Gastrocnemius medialis (tissue), 4 donors: Measurements from ENCODE around the gene CHDH. TPM values are rescaled to one million over a fixed set of nuclear protein-coding genes. Genes with fewer than 3 reads are reported as not detected.

Experiments used
- ATAC-seq, 2 donors: fragments of 150-250 bp; one replicate each; pipeline ENCODE4 v1.9.1; 2016
- DNase-seq, 2 donors: peaks; one replicate each; pipeline ENCODE4 v3.0.0-alpha.2; 2019
- H3K27ac ChIP-seq, 4 donors: fragments of 200-600 bp; sonication (generic); 1 replicate in 1 of 4; 2 replicates in 3 of 4; pipeline ENCODE4 v1.5.1; 2016 to 2018; ENCODE audit warnings: mild to moderate bottlenecking in 2 of 4, moderate library complexity in 1 of 4
- H3K27me3 ChIP-seq, 3 donors: fragments of 200-600 bp; sonication (generic) in 2 of 3; 1 replicate in 1 of 3; 2 replicates in 2 of 3; pipeline versions ENCODE4 v1.5.1 to v1.6.0; 2016 to 2019; ENCODE audit warnings: mild to moderate bottlenecking in 1 of 3, moderate library complexity in 1 of 3
- H3K36me3 ChIP-seq, 2 donors: fragments of 200-600 bp; sonication (generic) in 1 of 2; one replicate each; pipeline ENCODE4 v1.5.1; 2017 to 2018
- H3K4me1 ChIP-seq, 2 donors: fragments of 200-600 bp; sonication (generic) in 1 of 2; one replicate each; pipeline ENCODE4 v1.5.1; 2016 to 2017; ENCODE audit warnings: mild to moderate bottlenecking in 2 of 2
- H3K4me3 ChIP-seq, 4 donors: fragments of 200-600 bp; sonication (generic) in 3 of 4; 1 replicate in 1 of 4; 2 replicates in 3 of 4; pipeline ENCODE4 v1.5.1; 2016 to 2019; ENCODE audit warnings: mild to moderate bottlenecking in 2 of 4
- H3K9me3 ChIP-seq, 3 donors: fragments of 200-600 bp; sonication (generic) in 2 of 3; 1 replicate in 1 of 3; 2 replicates in 2 of 3; pipeline ENCODE4 v1.5.1; 2016 to 2019
- POLR2A ChIP-seq, 2 donors: fragments of 450-650 bp; IDR thresholded peaks; one replicate each; pipeline ENCODE4 v1.6.1; 2017; ENCODE audit warnings: antibody characterized with exemption in 2 of 2, mild to moderate bottlenecking in 2 of 2, moderate library complexity in 2 of 2
- in situ Hi-C, 4 donors: fragments of 200-750 bp; cut with MboI; loops; one replicate each; pipeline versions ENCODE4 v1.15.0 to v1.8.0; 2017; ENCODE audit warnings: low sequenced_read_pairs in 4 of 4
- intact Hi-C: fragments of 100-400 bp; cut with DNase I; formaldehyde crosslinking; loops from one replicate; pipeline ENCODE4 v1.15.1; 2023; ENCODE audit warnings: low total_unique reads
- total RNA-seq, 4 donors: library from RNA; depleted of rRNA; stranded (reverse); fragments of >200 nt; gene quantifications; one replicate each; pipeline versions ENCODE4 v1.1.0 to v1.2.3, GENCODE V29; 2016
- TF ChIP-seq, protein P1 (sequence below), 5 experiments: fragments of 450-650 bp in 3 of 5; fragments of 200-600 bp in 2 of 5; sonication (generic) in 2 of 5; IDR thresholded peaks in 4 of 5; conservative IDR thresholded peaks in 1 of 5; 1 replicate in 4 of 5; 2 replicates in 1 of 5; pipeline ENCODE4 v1.5.1; 2016 to 2019; ENCODE audit warnings: antibody characterized with exemption in 5 of 5, mild to moderate bottlenecking in 3 of 5, moderate library complexity in 3 of 5

CHDH gene
- total RNA-seq, 4 donors from 2014 or later: 3.1 to 6.5 (median 3.6) TPM

DNA sequence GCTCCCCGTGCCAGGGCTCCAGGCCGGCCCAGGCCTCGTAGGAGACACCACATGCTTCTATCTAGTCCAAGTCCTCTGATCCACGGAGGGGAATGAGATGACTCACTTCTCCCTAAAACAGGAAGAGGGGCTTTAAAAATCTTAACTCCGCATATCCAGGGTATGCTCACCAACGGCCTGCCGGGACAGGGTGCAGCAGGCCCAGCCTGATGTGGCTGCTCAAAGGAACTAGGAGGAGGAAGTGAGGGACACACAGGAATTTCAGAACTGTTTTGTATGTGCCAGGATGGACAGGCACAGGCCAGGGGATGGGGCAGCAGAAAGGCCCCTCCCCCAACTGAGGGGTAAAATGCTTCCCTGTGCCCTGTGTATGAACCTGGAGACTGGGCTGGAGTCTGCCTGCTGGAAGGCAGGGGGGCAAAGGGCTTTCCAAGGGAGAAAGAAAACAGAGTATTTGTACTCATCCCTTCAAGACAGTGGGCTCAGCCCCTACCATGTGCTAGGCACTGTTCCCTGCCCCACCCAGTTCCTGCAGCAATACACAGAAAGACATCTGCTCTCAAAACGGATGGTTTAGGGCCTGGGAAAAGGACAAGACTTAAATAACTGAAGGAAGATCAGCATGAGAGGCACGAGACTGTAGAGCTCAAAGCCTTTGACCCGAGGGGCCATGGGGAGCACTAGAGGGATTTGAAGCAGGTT lies 22.1 kb downstream of the CHDH start:
- DNase-seq (no peak), ATAC-seq (no peak)
- in situ Hi-C loops (no loop called here), intact Hi-C loops (no loop called here)
- Histone ChIP-seq H3K9me3 (no peaks in the 10 kb centered on the region), H3K4me3 (no peak overlapping the region), H3K36me3 (no peaks in the 10 kb centered on the region), H3K27me3 (no peaks in the 10 kb centered on the region), H3K27ac (no peak overlapping the region), H3K4me1 (peaks cover 14 to 19% of the 10 kb centered on the region in 2 donors)
- TF ChIP-seq, protein P1, sequence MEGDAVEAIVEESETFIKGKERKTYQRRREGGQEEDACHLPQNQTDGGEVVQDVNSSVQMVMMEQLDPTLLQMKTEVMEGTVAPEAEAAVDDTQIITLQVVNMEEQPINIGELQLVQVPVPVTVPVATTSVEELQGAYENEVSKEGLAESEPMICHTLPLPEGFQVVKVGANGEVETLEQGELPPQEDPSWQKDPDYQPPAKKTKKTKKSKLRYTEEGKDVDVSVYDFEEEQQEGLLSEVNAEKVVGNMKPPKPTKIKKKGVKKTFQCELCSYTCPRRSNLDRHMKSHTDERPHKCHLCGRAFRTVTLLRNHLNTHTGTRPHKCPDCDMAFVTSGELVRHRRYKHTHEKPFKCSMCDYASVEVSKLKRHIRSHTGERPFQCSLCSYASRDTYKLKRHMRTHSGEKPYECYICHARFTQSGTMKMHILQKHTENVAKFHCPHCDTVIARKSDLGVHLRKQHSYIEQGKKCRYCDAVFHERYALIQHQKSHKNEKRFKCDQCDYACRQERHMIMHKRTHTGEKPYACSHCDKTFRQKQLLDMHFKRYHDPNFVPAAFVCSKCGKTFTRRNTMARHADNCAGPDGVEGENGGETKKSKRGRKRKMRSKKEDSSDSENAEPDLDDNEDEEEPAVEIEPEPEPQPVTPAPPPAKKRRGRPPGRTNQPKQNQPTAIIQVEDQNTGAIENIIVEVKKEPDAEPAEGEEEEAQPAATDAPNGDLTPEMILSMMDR (IDR thresholded peaks at IDR 0.05 in 4 of 5, conservative IDR thresholded peaks at IDR 0.05 in 1 of 5): no peak
- TF ChIP-seq POLR2A (IDR thresholded peaks at IDR 0.05): no peak

DNA sequence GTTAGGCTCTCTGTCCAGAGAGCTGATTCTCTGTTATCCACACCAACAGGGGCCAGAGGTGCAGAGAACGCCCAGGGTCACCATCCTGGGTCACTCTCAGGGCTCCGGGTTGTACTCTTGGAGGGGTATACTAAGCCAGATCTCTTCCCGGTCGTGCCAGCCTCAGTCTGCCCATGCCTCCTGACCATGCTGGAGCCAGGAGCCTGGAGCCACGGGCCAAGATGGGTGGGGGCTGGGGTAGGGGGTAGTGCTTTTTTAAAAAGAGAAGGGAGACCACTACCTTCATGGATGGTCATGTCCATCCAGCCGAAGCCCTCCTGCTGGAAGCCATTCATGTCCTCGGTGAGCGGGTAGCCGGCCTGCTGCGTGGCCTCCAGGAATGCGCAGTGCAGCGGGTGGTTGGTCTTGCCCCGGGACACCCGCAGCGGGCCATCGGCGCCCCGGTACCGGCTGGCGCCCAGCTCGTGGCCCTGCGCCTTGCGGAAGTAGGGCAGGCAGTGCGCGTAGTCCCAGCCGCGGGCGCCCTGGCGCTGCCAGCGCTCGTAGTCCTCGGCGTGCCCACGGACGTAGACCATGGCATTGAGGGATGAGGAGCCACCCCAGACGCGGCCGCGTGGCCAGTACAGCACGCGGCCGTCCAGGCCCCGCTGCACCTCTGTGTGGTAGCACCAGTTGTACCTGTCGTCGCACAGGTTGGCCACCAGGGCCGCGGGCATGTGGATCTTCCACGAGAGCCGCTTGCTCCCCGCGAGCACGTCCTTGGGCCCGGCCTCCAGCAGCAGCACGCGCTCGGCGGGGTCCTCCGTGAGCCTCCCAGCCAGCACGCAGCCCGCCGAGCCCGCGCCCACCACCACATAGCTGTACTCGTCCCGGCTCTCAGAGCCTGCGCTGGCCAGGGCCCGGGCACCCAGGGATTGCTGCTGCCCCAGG lies 22.9 kb downstream of the CHDH start:
- no peak overlapping the region for H3K27ac ChIP-seq
- intact Hi-C loops (no loop called here), in situ Hi-C loops (no loop called here)
- no peaks in the 10 kb centered on the region for H3K36me3 ChIP-seq
- H3K4me3 ChIP-seq: no peak overlapping the region
- DNase-seq: no peak
- no peaks in the 10 kb centered on the region for H3K9me3 ChIP-seq
- H3K4me1 ChIP-seq: peaks cover 14 to 19% of the 10 kb centered on the region in 2 donors
- ATAC-seq: no peak
- H3K27me3 ChIP-seq: no peaks in the 10 kb centered on the region
- TF ChIP-seq POLR2A (IDR thresholded peaks at IDR 0.05): no peak
- TF ChIP-seq, protein P1 (IDR thresholded peaks at IDR 0.05 in 4 of 5, conservative IDR thresholded peaks at IDR 0.05 in 1 of 5): no peak

DNA sequence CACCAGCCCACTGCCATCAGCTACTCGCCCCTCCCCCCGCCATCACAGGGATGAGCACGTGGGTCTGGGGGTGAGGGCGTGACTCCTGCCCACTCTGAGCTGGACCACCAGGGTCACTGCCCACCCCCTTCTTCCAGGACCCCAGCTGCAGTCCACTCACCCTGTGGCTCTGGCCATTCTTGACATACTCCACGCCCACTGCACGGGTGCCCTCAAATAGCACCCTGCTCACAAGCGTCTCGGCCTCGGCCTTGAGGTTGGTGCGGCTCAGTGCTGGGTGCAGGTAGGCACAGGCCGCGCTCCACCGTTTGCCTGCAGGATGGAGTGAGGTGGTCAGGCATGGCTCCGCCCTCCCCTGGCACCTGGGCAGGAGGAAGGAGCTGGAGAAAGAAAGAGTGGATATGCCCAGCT lies 23.9 kb downstream of the CHDH start:
- intact Hi-C loops: no loop called here
- H3K4me3 ChIP-seq: no peak overlapping the region
- H3K27ac ChIP-seq: peak overlapping the region; percentile 31 to 76 (median 60)
- TF ChIP-seq, protein P1 (IDR thresholded peaks at IDR 0.05 in 4 of 5, conservative IDR thresholded peaks at IDR 0.05 in 1 of 5): no peak
- TF ChIP-seq POLR2A (IDR thresholded peaks at IDR 0.05): no peak
- H3K36me3 ChIP-seq: no peaks in the 10 kb centered on the region
- H3K9me3 ChIP-seq: no peaks in the 10 kb centered on the region
- DNase-seq: no peak
- no peaks in the 10 kb centered on the region for H3K27me3 ChIP-seq
- in situ Hi-C loops: no loop called here
- ATAC-seq: no peak
- peaks cover 14 to 19% of the 10 kb centered on the region in 2 donors for H3K4me1 ChIP-seq

DNA sequence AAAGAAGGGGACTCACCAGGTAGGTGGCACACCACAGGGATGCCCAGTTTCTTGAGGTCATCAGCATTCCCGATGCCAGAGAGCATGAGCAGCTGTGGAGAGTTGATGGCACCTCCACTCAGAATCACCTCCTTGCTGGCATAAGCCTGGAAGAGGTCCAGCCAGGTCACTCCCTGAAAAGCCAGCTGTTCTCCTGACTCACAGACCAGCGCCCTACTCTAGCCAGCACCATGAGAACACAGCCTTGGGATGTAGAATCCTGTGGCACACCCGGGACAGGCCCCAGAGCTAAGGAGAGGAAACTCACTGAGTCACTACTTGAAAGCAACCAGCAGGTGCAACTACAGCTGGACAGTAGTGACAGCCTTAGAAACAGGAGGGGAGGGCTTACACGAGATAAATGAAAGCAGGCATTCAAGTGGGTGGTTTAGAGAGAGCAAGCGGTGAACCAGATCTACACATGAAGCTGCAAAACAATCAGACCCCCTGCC lies 24.5 kb downstream of the CHDH start:
- TF ChIP-seq, protein P1 (IDR thresholded peaks at IDR 0.05 in 4 of 5, conservative IDR thresholded peaks at IDR 0.05 in 1 of 5): no peak
- no peak for TF ChIP-seq POLR2A (IDR thresholded peaks at IDR 0.05)

More for the DNA sequence above, 24.5 kb downstream of the CHDH start:
- Histone ChIP-seq H3K27me3 (no peaks in the 10 kb centered on the region), H3K36me3 (no peaks in the 10 kb centered on the region), H3K9me3 (no peaks in the 10 kb centered on the region), H3K4me1 (peaks cover 14 to 19% of the 10 kb centered on the region in 2 donors), H3K4me3 (no peak overlapping the region), H3K27ac (peak overlapping the region; percentile 52 to 76 (median 62))
- peak; percentile 70 to 86 for DNase-seq
- intact Hi-C loops (no loop called here), in situ Hi-C loops (no loop called here)
- ATAC-seq: peak; percentile 90 to 91
